Measurements from ENCODE around the gene SLC25A33. TPM values are rescaled to one million over a fixed set of nuclear protein-coding genes. Genes with fewer than 3 reads are reported as not detected.

The SLC25A33 gene
- total RNA-seq, 4 donors from 2014 or later = 40.3 to 88.6 (median 49.1) TPM

DNA sequence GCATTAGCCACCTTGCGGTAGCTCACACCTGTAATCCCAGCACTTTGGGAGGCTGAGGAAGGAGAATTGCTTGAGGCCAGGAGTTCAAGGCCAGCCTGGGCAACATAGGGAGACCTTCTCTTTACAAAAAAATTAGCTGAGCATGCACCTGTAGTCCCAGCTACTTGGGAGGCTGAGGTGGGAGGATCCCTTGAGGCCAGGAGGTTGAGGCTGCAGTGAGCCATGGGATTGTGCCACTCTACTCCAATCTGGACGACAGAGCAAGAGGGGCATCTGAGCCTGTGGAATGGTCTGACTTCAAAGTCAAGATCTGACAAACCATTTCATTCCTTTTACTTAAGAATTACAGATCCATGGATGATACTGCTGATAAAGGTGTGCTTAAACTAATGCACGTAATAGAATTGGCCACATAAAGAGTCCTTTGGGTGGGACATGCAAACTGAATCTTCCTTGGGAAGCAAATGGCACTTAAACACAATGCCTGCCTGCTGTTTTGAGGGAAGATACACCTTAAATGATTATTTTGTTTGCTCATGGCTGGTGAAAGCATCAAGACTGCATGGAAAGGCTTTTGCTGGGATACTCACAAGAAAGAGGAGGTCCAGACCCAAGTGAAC is 47.0 kb downstream of the SLC25A33 start:
- Histone ChIP-seq H3K36me3 (peaks cover 0 to 21% of the 10 kb centered on the region in 2 donors), H3K27ac (no peak overlapping the region), H3K4me1 (peaks cover 22 to 23% of the 10 kb centered on the region in 2 donors), H3K9me3 (no peaks in the 10 kb centered on the region), H3K27me3 (no peaks in the 10 kb centered on the region), H3K4me3 (no peak overlapping the region)
- intact Hi-C loops (cut with DNase I; ENCODE audit: low total_unique reads) (loop anchor here (2.0 to 5.0 kb wide), 2 partner anchors 25 to 89 kb away; no protein-coding TSS in a partner anchor), in situ Hi-C loops (cut with MboI; ENCODE audit: low sequenced_read_pairs in 4 of 4) (no loop called here)
- no peak for TF ChIP-seq POLR2A (IDR thresholded peaks at IDR 0.05)
- TF ChIP-seq, protein P1, sequence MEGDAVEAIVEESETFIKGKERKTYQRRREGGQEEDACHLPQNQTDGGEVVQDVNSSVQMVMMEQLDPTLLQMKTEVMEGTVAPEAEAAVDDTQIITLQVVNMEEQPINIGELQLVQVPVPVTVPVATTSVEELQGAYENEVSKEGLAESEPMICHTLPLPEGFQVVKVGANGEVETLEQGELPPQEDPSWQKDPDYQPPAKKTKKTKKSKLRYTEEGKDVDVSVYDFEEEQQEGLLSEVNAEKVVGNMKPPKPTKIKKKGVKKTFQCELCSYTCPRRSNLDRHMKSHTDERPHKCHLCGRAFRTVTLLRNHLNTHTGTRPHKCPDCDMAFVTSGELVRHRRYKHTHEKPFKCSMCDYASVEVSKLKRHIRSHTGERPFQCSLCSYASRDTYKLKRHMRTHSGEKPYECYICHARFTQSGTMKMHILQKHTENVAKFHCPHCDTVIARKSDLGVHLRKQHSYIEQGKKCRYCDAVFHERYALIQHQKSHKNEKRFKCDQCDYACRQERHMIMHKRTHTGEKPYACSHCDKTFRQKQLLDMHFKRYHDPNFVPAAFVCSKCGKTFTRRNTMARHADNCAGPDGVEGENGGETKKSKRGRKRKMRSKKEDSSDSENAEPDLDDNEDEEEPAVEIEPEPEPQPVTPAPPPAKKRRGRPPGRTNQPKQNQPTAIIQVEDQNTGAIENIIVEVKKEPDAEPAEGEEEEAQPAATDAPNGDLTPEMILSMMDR (IDR thresholded peaks at IDR 0.05 in 4 of 5, conservative IDR thresholded peaks at IDR 0.05 in 1 of 5) = no peak
- DNase-seq = no peak
- no peak for ATAC-seq

DNA sequence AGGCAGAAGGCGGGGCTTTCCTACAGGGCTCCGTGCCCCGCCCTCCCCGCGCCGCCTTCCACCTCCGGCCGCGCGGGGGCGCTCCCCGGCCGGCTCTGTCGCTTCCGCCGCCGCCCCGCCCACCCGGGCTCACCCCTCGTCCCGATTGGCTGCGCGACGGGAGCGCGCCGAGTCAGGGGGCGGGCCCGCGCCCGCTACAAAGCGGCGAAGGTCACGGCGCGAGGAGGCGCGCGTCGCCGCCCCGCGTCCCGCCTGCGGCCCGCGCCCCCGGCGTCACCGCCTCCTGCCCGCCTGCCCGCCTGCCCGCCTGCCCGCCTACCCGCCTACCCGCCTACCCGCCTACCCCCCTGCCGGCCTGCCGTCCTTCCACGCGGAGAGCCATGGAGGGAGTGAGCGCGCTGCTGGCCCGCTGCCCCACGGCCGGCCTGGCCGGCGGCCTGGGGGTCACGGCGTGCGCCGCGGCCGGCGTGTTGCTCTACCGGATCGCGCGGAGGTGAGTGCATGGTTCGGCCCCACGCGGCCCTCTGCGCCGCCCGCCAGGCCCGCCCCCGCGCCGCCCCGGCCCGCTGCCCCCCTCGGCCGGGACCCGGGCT is 49.4 kb downstream of the SLC25A33 start, which contains the start of gene TMEM201:
TMEM201 (plus strand) TSS at position 361 of the 593 bp plus-strand sequence; CDS start at position 381, 20 bp downstream.
- in situ Hi-C loops (cut with MboI; ENCODE audit: low sequenced_read_pairs in 4 of 4) (no loop called here), intact Hi-C loops (cut with DNase I; ENCODE audit: low total_unique reads) (loop anchor here (5.0 kb wide), 1 partner anchor 91 kb away; no protein-coding TSS in a partner anchor)
- H3K27me3 ChIP-seq = no peaks in the 10 kb centered on the region
- no peaks in the 10 kb centered on the region for H3K36me3 ChIP-seq
- TF ChIP-seq POLR2A (IDR thresholded peaks at IDR 0.05) = peak; percentile 87 to 92
- TF ChIP-seq, protein P1 (IDR thresholded peaks at IDR 0.05 in 4 of 5, conservative IDR thresholded peaks at IDR 0.05 in 1 of 5) = peak; percentile 69 to 96 (median 88)
- ATAC-seq (peak; percentile 62 to 73), DNase-seq (peak; percentile 83 to 93)
- H3K9me3 ChIP-seq = no peaks in the 10 kb centered on the region
- peak within 1 kb of the TSS; percentile 77 to 84 (median 82) for H3K27ac ChIP-seq
- H3K4me3 ChIP-seq = peak within 1 kb of the TSS; percentile 53 to 86 (median 59)
- peaks cover 46 to 47% of the 10 kb centered on the region in 2 donors for H3K4me1 ChIP-seq

DNA sequence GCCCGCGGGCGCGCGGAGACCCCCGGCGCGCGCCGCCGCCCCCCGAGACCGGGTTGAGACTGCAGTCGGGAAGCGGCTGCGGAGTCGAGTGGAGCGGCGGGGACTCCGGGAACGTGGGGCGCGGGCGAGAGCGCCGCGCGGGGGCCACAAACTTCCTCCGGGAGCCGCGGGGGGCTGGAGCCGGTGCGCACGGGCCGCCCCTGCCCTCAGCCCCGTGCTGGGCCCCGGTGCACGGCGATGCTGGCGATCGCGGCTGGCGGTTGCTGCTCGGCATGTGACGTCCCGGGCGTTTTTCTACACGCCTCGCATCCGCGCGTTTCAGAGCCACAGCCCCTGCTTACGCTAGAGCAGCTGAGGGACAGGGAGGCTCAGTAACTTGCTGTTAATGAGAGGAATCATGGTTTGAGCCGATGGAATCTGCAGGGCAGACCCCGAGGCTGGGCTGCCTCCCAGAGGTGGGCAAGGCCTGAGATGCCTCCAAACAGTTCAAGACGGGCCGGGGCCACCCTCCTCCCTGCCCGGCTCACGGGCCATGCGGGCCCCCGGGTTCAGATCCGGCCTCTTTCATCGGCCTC is 50.0 kb downstream of the SLC25A33 start:
- Histone ChIP-seq H3K36me3 (no peaks in the 10 kb centered on the region), H3K4me3 (peak overlapping the region; percentile 53 to 86 (median 59)), H3K4me1 (peaks cover 52 to 53% of the 10 kb centered on the region in 2 donors), H3K27ac (peak overlapping the region; percentile 77 to 84 (median 82)), H3K9me3 (no peaks in the 10 kb centered on the region), H3K27me3 (no peaks in the 10 kb centered on the region)
- DNase-seq (no peak), ATAC-seq (peak; percentile 7 to 10)
- intact Hi-C loops (cut with DNase I; ENCODE audit: low total_unique reads) (loop anchor here (5.0 kb wide), 1 partner anchor 92 kb away; no protein-coding TSS in a partner anchor), in situ Hi-C loops (cut with MboI; ENCODE audit: low sequenced_read_pairs in 4 of 4) (no loop called here)
- no peak for TF ChIP-seq POLR2A (IDR thresholded peaks at IDR 0.05)
- TF ChIP-seq, protein P1 (IDR thresholded peaks at IDR 0.05 in 4 of 5, conservative IDR thresholded peaks at IDR 0.05 in 1 of 5) = no peak

DNA sequence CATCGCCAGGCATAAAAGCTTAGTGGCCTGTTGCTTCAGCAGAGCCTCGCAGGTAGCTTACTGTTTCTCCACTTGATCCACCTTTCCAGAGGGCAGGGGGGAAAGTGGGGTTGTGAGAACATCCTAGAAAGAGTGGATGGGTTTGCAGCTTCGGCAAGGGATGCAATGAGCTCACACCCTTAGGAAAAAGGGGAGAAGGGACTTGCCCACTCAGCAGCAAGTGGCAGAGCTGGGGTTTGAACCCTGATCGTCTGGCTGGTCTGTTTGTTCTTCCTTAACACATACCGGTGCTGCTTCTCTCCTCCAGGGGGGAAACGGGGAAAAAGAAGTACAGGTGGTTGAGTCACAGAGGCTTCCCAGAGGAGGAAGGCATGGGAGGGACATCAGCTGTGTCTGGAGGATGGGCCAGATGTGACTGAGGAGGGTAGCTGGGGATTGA is 50.5 kb downstream of the SLC25A33 start:
- no peaks in the 10 kb centered on the region for H3K36me3 ChIP-seq
- peaks cover 57 to 58% of the 10 kb centered on the region in 2 donors for H3K4me1 ChIP-seq
- DNase-seq (no peak), ATAC-seq (no peak)
- H3K4me3 ChIP-seq = peak overlapping the region; percentile 53 to 86 (median 59)
- H3K27ac ChIP-seq = peak overlapping the region; percentile 77 to 84 (median 82)
- H3K27me3 ChIP-seq = no peaks in the 10 kb centered on the region
- in situ Hi-C loops (cut with MboI; ENCODE audit: low sequenced_read_pairs in 4 of 4) (no loop called here), intact Hi-C loops (cut with DNase I; ENCODE audit: low total_unique reads) (loop anchor here (5.0 to 10.0 kb wide), 2 partner anchors 92 to 235 kb away; partner anchors contain the start of gene CLSTN1)
- no peak for TF ChIP-seq POLR2A (IDR thresholded peaks at IDR 0.05)
- TF ChIP-seq, protein P1 (IDR thresholded peaks at IDR 0.05 in 4 of 5, conservative IDR thresholded peaks at IDR 0.05 in 1 of 5) = no peak
- no peaks in the 10 kb centered on the region for H3K9me3 ChIP-seq
